Smooth muscle cell (in vitro differentiated cells): ENCODE data around the gene RTEL1. TPM values are rescaled to one million over a fixed set of nuclear protein-coding genes. Genes with fewer than 3 reads are reported as not detected.

ENCODE experiments used
- DNase-seq: peaks from one replicate; lab custom pipeline; 2025; ENCODE audit not compliant: unreplicated experiment; lab: John Stamatoyannopoulos, UW
- H2AFZ ChIP-seq: fragments of 200-600 bp; sonication (generic); 2 replicates; pipeline ENCODE4 v1.6.0; 2016; ENCODE audit warnings: antibody characterized with exemption, low read depth, mild to moderate bottlenecking
- H3F3A ChIP-seq: fragments of 200-600 bp; sonication (generic); 2 replicates; pipeline ENCODE4 v1.6.0; 2017; ENCODE audit warnings: antibody characterized with exemption, low read depth
- H3K27ac ChIP-seq: fragments of 200-600 bp; sonication (generic); 2 replicates; pipeline ENCODE4 v1.5.1; 2016; ENCODE audit warnings: low read depth, mild to moderate bottlenecking
- H3K27me3 ChIP-seq: fragments of 200-600 bp; sonication (generic); 2 replicates; pipeline ENCODE4 v1.6.1; 2016; ENCODE audit warnings: low read depth, mild to moderate bottlenecking
- H3K36me3 ChIP-seq: fragments of 200-600 bp; sonication (generic); 2 replicates; pipeline ENCODE4 v1.5.1; 2016; ENCODE audit warnings: low read depth
- H3K4me1 ChIP-seq: fragments of 200-600 bp; sonication (generic); 2 replicates; pipeline ENCODE4 v1.5.1; 2016; ENCODE audit warnings: low read depth
- H3K4me2 ChIP-seq: fragments of 200-600 bp; sonication (generic); 2 replicates; pipeline ENCODE4 v1.6.0; 2016; ENCODE audit warnings: mild to moderate bottlenecking
- H3K4me3 ChIP-seq: fragments of 200-600 bp; sonication (generic); 2 replicates; pipeline ENCODE4 v1.5.1; 2016; ENCODE audit warnings: mild to moderate bottlenecking
- H3K79me2 ChIP-seq: fragments of 200-600 bp; sonication (generic); 2 replicates; pipeline ENCODE4 v1.6.0; 2016; ENCODE audit warnings: low read depth, mild to moderate bottlenecking
- H3K9ac ChIP-seq: fragments of 200-600 bp; sonication (generic); 2 replicates; pipeline ENCODE4 v1.6.0; 2016; ENCODE audit warnings: low read depth
- H3K9me3 ChIP-seq: fragments of 200-600 bp; sonication (generic); replicated peaks from 2 replicates; pipeline ENCODE4 v1.5.1; 2016; ENCODE audit warnings: low read depth
- H4K20me1 ChIP-seq: fragments of 200-600 bp; sonication (generic); 2 replicates; pipeline ENCODE4 v1.6.0; 2016; ENCODE audit warnings: low read depth
- WGBS: methylation state at CpG from one replicate; pipeline ENCODE4 v1.1.7; 2016; ENCODE audit warnings: low lambda C conversion rate; 5-methylcytosine and 5-hydroxymethylcytosine counted together
- polyA plus RNA-seq: library from polyadenylated mRNA; unstranded; fragments of >200 nt; fragmentation: Nextera tagmentation; extraction: Ambion mirVana; gene quantifications from 2 replicates; pipeline ENCODE4 v1.2.1, GENCODE V29; 2016
- total RNA-seq: library from RNA; depleted of rRNA; stranded (reverse); fragments of >200 nt; gene quantifications from 2 replicates; pipeline ENCODE4 v1.2.3, GENCODE V29; 2014
- TF ChIP-seq, protein P1 (sequence below): fragments of 200-600 bp; sonication (generic); IDR thresholded peaks from 2 replicates; pipeline ENCODE4 v1.5.1; 2017; ENCODE audit warnings: borderline replicate concordance, mild to moderate bottlenecking, antibody characterized with exemption; ENCODE audit not compliant: insufficient read depth, poor library complexity, severe bottlenecking

RTEL1 gene
- total and polyA plus RNA-seq, 2 experiments from 2014 or later = 10.4 to 14.2 TPM

DNA sequence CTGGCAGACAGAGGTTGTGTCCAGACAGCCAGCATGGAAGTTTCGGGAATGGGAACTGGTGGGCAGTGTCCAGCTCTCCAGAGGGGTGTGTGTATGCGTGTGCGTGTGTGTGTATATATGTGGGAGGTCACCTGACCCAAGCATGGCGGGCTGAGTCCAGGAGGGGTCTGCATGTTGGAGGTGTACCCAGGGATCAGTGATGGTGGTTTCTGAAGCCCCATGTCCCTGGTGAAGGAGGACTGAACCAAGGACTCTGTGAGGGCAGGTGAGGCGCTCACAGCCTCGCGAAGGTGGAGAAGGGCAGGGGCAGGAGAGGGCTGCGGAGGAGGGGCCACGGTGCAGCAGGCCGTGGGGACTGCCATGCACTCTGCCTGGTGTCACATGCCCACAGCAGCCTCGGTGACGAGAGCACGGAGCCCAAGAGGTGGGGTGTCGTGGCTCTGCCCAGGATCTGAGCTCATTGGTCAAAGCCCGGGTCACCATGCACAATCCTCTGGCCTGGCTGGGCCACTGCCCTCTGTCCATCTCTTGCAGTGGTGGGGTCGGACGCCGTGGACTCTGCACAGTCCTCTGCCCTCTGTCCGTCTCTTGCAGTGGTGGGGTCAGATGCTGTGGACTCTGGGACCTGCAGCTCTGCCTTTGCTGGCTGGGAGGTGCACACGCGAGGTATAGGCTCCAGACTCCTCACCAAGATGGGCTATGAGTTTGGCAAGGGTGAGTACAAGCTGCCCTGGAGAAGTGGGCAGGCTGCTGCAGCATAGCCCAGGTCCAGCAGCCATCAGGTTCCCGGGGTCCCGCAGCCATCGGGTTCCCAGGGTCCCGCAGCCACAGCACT is 76.2 kb downstream of the RTEL1 start:
- Histone ChIP-seq H3K79me2 (peaks cover 11% of the 10 kb centered on the region), H3F3A (peaks cover 12% of the 10 kb centered on the region), H3K9me3 (no peaks in the 10 kb centered on the region), H3K9ac (no peak overlapping the region), H3K36me3 (no peaks in the 10 kb centered on the region), H3K4me3 (no peak overlapping the region), H4K20me1 (peaks cover 69% of the 10 kb centered on the region), H2AFZ (no peak overlapping the region), H3K4me2 (no peak overlapping the region), H3K4me1 (peaks cover 23% of the 10 kb centered on the region), H3K27ac (no peak overlapping the region), H3K27me3 (no peaks in the 10 kb centered on the region)
- TF ChIP-seq, protein P1, sequence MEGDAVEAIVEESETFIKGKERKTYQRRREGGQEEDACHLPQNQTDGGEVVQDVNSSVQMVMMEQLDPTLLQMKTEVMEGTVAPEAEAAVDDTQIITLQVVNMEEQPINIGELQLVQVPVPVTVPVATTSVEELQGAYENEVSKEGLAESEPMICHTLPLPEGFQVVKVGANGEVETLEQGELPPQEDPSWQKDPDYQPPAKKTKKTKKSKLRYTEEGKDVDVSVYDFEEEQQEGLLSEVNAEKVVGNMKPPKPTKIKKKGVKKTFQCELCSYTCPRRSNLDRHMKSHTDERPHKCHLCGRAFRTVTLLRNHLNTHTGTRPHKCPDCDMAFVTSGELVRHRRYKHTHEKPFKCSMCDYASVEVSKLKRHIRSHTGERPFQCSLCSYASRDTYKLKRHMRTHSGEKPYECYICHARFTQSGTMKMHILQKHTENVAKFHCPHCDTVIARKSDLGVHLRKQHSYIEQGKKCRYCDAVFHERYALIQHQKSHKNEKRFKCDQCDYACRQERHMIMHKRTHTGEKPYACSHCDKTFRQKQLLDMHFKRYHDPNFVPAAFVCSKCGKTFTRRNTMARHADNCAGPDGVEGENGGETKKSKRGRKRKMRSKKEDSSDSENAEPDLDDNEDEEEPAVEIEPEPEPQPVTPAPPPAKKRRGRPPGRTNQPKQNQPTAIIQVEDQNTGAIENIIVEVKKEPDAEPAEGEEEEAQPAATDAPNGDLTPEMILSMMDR = no peak
- no peak for DNase-seq
- WGBS = 98% methylated on average over 24 of the region's 25 CpGs

DNA sequence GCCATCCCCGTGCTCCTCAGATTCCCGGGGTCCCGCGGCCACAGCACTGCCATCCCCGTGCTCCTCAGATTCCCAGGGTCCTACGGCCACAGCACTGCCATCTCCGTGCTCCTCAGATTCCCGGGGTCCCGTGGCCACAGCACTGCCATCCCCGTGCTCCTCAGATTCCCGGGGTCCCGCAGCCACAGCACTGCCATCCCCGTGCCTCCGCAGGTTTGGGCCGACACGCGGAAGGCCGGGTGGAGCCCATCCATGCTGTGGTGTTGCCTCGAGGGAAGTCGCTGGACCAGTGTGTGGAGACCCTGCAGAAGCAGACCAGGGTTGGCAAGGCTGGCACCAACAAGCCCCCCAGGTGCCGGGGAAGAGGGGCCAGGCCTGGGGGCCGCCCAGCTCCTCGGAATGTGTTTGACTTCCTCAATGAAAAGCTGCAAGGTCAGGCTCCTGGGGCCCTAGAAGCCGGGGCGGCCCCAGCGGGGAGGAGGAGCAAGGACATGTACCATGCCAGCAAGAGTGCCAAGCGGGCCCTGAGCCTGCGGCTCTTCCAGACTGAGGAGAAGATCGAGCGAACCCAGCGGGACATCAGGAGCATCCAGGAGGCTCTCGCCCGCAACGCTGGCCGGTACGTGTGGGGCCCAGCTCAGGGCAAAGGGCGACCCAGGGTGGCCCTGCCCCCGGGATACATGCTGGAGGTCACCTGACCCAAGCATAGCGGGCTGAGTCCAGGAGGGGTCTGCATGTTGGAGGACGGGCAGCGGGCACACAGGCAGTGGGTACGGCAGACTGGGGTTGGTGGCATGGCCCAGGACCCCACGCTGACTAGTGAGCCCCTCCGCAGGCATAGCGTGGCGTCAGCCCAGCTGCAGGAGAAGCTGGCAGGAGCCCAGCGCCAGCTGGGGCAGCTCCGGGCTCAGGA is 77.1 kb downstream of the RTEL1 start:
- TF ChIP-seq, protein P1 = no peak
- H3K27me3 ChIP-seq = no peaks in the 10 kb centered on the region
- H2AFZ ChIP-seq = no peak overlapping the region
- no peak overlapping the region for H3K4me2 ChIP-seq
- WGBS = 97% methylated on average over 48 of the region's 48 CpGs
- no peaks in the 10 kb centered on the region for H3K9me3 ChIP-seq
- DNase-seq = no peak
- H3K36me3 ChIP-seq = no peaks in the 10 kb centered on the region
- peaks cover 23% of the 10 kb centered on the region for H3K4me1 ChIP-seq
- H3K9ac ChIP-seq = no peak overlapping the region
- peaks cover 68% of the 10 kb centered on the region for H4K20me1 ChIP-seq
- H3F3A ChIP-seq = peaks cover 12% of the 10 kb centered on the region
- no peak overlapping the region for H3K4me3 ChIP-seq
- H3K27ac ChIP-seq = no peak overlapping the region
- peaks cover 5% of the 10 kb centered on the region for H3K79me2 ChIP-seq

DNA sequence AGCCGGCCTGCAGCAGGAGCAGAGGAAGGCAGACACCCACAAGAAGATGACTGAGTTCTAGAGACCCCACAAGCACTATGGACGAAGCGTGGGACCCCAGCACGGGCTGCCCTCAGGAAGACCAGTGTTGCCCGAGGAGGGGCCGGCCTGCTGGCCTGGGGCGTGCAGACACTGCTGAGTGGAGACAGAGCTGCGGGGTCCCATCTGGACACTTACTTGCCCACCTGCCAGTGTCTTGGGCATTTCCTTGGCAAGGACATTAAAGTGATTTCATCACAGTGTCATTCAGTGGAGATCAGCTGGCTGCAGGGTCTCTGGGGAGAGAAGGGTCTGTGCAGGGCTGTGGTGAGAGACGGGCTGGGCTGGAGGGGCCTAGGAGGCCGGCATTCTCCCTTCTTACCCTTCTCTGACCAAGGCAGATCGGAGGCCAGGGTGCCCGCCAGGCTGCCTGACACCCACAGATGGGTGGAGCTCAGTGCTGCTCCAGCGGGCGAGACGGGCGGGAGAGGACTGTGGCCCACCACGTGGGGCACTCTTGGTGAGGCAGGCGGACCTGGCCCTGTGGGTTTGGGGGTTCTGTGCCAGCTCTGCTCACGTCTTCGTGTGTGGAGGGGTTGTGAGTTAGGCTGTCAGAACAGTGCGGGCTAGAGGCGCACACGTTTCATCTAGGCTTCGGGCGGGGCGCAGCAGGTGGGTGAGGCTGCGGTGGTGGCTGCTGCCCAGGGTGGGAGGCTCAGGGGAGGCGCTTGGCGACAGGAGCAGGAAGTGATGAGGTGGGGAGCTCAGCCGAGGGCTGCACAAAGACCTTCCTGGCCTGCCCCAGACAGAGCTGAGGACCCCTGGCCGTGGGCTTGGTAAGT is 78.0 kb downstream of the RTEL1 start, which contains the start of gene LIME1:
LIME1 (plus strand) TSS at position 806 of the 860 bp plus-strand sequence. CDS start 886 bp downstream, outside the sequence.
- Histone ChIP-seq H3K4me3 (peak within 1 kb of the TSS; percentile 58), H3K4me2 (peak within 1 kb of the TSS; percentile 96), H2AFZ (no peak within 1 kb of the TSS), H3K79me2 (no peaks in the 10 kb centered on the region), H3K36me3 (no peaks in the 10 kb centered on the region), H3K27ac (no peak within 1 kb of the TSS), H3F3A (peaks cover 17% of the 10 kb centered on the region), H4K20me1 (peaks cover 63% of the 10 kb centered on the region), H3K27me3 (no peaks in the 10 kb centered on the region), H3K4me1 (peaks cover 24% of the 10 kb centered on the region), H3K9me3 (no peaks in the 10 kb centered on the region), H3K9ac (no peak within 1 kb of the TSS)
- TF ChIP-seq, protein P1 = no peak
- WGBS = 91% methylated on average over 31 of the region's 31 CpGs
- no peak for DNase-seq
